CD4-positive, alpha-beta T cell treated with Interleukin-6 at 100 ng/mL for 8 hours (primary cell): ENCODE measurements around the gene XCR1.
"Not testable (repeated sequence)": the region's sequence is repeated elsewhere in the genome, so short reads cannot be mapped to it uniquely, and the experiment has no call there.

Source experiments
- DNase-seq: peaks from one replicate; pipeline ENCODE4 v3.0.0-alpha.2; 2020; ENCODE audit warnings: mixed read lengths, low spot score

XCR1 gene

DNA sequence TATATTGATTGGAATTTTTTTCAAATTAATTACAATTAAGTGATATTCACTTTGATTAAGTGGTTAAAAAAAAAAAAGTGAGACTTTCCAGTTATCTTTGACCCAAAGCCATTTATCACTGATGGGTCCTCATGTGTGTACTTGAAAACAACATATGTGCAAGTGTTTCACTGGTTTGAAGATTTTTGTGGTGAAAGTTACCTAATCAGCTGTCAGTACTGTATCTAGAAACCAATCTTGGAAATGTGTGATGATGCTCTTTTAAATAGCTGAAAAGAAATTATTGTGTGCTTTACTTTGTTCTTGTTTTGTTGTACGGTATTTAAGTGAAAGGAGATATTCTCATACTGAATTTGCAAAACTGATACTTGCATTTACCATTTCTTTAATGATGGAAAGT is 11.6 kb upstream of the XCR1 start:
- DNase-seq = no peak

DNA sequence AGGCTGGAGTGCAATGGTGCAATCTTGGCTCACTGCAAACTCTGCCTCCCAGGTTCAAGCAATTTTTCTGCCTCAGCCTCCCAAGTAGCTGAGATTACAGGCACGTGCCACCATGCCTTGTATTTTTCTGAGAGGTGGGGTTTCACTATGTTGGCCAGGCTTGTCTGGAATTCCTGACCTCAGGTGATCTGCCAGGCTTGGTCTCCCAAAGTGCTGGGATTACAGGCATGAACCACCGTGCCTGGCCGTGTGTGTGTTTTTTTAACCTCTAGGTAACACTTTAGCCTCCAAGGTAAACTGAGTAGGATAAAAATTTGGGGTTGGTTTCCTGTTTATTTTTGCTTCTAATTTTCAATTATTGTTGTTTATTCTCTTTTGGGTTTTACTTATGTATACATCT is 10.8 kb upstream of the XCR1 start:
- not testable (repeated sequence) for DNase-seq

DNA sequence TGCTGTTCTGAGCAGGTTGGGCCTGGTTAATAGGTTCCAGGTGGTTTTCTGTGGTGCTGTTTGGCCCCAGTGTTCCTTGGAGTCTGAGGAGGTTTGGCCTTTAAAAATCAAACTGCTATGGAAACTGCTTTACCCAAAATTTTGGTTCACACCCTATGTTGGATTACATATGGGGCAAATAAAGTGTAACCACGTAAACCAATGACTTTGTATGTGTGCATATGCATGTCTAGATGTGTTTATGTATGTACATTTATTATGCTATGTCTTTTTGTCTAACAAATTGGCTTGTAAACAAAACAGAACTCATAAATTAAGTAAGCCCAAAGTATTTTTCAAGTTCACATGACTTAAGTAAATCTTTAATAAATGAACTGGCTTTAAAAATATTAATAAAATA is 8.9 kb upstream of the XCR1 start:
- DNase-seq = no peak

DNA sequence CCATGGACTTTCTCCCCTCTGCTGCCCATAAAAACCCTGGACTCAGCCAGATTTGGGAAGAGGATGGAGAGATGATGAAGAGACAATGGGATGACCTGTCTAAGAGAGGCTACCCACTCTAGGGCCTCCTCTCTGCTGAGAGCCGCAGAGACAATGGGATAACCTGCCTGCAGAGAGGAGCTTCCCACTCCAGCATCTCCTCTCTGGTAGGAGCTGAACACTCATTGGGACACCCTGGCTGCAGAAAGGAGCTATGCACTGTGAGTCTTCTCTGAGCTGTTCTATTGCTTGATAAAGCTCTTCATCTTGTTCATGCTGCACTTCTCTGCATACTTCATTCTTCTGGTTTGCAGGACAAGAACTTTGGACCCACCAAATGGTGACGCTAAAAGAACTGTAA is 4.5 kb upstream of the XCR1 start:
- DNase-seq = no peak

DNA sequence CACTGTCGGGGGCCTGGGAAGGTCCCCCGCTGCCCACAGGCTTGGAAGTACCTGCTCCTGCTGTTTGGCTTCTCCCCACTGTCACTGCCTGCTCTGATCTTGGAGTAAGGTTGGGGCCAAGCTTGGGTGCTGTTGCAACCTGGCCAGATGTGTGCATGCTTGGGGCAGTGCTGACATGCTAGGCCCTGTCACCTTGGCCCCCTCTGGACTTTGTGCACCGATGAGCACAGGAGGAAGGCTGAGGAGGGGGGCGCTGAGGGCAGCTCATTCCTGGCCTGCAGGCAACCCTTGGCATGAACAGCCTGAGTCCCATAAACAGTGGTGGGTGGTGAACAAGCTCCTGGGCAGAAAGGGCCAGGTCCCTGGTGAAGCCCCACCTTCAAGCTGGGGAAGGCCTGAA is 4.0 kb upstream of the XCR1 start:
- no peak for DNase-seq

DNA sequence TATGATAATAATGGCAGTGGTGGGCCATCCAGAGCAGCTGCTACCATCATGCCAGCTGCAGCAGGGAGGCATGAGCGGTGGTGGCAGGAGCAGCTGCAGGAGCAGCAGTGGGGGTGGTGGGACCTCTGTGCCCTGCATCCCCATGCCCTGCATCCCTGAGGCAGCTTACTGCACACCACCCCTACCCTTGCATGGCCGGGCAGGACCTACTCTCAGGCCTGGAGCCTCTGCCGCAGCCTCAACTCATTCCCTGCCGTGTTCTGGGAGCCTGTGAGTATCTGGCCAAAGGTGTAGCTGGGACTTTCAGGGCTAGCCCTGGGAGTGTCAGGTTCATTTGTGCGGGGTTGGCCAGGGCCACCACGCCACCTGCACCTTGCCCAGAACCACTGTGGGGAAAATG is 3.3 kb upstream of the XCR1 start:
- no peak for DNase-seq

DNA sequence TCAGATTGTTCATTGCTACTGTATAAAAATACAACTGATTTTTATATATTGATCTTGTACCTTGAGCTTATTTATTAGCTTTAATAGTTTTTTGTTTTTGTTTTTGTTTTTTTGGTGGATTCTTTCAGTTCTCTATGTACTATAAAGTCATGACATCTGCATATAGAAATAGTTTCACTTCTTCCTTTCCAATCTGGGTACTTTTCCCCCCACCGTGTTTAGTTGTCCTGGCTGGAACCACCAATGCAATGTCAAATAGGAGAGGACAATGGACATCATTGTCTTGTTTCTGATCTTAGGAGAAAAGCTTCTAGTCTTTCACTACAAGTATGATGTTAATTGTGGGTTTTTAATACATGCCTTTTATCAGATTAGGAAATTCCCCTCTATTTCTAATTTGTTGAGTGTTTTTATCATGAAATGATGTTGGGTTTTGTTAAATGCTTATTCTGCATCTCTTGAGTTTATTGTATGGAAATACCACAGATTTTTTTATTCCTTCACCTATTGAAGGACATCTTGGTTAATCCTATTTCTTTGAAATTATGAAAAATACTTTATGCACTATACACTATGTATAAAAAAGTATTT is 2.8 kb upstream of the XCR1 start:
- DNase-seq = no peak

DNA sequence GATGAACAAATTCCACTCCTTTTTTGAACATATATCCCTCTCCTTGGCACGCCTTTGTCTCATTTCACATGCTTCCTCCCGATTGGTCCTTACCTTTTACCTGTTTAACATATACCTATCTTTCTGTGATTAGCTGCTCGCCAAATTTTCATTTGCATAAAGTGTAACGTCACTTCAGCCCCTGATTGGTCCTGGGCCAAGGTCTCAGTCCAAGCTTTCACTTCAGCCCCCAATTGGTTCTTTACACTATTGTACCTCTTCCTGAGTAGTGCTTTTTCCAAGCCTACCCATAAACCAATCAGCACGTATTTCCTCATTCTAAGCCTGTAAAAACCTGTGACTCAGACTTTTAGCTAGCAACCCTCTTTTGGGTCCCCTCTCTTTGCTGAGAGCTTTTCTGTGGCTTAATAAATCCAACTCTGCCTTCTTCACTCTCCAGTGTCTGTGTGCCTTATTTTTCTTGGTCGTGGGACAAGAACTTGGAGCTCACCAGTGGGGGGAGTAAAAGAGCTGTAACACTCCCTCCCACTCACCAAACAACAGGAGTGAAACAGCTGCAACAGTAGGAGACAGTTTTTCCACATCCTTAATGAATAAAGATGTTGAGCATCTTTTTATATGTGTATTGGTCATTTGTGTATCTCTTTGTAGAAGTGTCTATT is 584 bp upstream of the XCR1 start:
- no peak for DNase-seq

DNA sequence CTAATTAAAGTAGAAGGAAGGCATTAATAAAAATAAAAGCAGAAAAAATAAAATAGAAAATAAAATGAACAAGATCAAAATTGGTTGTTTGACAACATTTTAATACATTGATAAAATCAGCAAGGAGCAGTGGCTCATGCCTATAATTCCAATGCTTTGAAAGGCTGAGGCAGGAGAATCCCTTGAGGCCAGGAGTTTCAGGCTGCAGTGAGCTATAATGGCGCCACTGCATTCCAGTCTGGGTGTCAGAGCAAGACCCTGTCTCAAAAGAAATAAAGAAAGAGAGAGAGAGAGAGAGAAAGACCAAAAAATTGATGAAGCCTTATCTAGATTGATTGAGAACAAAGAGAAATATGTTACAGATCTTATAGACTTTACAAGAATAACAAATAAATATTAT is 2.1 kb downstream of the XCR1 start:
- DNase-seq = no peak

DNA sequence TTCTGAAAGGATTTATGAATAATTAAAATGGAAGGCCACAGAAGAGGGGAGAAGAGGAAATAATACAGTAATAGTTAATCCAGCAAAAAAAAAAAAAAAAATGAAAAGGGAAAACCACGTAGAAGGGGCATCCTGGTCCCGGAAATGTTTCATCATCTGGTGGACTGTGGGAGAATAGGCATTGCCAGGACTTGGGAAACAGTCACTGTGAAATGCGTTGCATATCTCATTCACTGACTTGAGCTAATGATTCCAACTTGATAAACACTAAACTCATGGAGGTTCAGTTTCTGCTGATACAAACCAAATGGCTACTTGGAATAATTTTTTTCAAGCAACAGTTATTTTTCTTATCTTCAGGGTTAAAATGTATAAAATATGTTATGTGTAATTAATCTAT is 3.2 kb downstream of the XCR1 start:
- DNase-seq = no peak

DNA sequence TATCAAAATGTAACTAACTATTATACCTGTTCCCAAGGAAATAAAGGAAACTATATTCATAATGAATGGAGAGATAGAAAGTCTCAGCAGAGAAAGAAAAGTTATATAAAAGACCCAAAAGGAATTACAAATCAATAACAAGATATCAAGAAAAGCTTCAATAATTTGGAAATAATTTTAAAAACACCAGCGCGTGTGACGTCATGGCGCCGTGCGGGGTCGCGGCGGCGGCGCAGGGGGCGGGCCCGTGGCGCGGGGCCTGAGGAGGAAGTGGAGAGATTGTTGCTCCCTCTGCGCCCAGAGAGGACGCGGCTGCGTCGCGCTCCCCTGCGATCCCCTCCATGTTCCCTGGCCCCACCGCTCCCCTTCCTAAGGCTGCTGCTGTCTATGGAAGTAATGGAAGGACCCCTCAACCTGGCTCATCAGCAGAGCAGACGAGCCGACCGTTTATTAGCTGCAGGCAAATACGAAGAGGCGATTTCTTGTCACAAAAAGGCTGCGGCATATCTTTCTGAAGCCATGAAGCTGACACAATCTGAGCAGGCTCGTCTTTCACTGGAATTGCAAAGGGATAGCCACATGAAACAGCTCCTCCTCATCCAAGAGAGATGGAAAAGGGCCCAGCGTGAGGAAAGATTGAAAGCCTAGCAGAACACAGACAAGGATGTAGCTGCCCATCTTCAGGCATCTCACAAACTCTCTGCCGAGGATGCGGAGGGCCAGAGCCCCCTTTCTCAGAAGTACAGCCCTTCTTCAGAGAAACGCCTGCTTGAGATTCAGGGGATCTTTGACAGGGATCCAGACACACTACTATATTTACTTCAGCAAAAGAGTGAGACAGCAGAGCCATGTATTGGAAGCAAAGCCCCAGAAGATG is 4.1 kb downstream of the XCR1 start:
- no peak for DNase-seq

DNA sequence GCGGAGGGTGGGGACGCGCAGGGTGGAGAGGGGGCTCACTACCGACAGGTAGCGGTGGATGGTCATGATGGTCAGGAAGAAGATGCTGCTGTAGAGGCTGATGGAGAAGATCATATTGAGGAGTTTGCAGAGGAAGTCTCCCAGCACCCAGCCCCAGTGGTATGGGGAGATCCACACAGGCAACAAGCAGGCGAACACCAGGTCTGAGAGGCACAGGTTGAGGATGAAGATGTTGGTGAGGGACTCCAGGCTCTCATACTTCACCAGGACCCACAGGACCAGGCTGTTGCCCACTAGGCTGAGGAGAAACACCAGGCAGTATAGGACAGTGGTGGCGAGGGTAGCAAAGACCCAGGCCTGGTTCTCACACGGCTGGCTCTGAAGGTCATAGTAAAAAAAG is 5.8 kb downstream of the XCR1 start:
- DNase-seq = no peak

DNA sequence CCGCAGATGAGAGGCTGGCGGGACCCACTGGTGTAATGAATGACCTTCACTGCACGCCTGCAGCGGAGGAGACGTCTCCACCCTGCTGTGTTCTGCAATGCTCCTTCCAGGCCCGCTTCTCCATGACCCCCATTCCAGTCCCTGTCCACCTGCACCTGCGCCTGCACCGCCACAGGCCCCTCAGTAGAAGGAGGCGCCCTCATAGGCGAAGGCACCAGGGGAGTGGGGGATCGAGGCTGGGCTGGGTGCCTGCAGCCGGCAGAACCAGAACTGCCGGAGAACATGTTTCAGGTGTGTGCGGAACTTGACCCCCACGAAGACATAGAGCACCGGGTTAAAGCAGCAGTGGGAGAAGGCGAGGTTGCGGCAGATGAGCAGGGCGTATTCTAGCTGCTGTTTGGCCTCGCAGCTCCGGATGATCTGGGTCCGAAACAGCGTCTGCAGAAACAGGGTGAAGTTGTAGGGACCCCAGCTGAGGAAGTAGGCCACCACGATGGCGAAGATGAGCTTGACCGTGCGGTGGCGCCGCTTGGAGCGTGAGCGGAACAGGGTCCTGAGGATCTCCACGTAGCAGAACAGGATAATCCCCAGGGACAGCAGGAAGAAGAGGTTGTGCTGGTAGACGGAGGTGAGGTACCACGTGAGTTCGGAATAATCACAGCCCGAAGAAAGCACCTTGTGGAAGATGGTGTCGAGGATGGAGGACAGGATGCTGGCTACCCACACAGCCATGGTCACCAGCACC is 6.3 kb downstream of the XCR1 start:
- DNase-seq = no peak

DNA sequence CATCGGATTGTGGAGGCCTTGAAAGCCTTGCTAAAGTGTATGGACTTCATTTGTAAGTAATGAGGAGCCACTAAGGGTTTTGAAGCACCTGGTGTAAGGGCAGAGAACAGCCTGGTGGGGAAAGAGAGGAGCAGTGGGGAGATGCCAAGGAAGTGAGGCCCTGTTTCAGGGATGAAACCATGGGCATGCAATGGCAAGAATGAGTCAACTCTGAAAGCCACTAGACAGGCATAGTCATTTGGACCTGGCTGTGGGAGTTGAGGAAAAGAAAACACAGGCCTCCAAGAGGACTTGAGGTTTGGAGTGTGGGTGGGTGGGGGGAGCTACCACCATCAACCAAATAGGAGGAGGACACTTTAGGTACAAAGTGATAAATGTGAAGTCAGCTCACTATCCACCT is 7.6 kb downstream of the XCR1 start:
- no peak for DNase-seq

DNA sequence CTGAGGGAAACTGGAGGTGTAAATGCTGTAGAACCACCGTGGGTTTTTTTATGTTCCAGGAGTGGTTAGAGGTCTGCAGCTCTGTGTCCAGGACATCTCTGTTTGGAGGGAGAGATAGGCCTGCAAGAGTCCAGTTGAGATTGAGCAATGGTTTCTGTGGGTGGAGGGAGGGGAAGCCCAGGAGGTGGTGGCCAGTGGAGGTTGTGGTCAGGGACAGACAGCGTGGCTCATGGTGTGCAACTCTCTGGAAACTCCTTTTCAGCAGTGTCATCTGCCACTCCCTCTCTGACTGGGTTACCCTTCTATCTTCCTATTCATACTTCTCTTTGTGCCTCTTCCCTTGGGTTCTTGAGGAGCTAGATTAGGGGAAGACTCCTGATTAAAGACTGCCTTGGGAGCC is 9.6 kb downstream of the XCR1 start:
- no peak for DNase-seq

DNA sequence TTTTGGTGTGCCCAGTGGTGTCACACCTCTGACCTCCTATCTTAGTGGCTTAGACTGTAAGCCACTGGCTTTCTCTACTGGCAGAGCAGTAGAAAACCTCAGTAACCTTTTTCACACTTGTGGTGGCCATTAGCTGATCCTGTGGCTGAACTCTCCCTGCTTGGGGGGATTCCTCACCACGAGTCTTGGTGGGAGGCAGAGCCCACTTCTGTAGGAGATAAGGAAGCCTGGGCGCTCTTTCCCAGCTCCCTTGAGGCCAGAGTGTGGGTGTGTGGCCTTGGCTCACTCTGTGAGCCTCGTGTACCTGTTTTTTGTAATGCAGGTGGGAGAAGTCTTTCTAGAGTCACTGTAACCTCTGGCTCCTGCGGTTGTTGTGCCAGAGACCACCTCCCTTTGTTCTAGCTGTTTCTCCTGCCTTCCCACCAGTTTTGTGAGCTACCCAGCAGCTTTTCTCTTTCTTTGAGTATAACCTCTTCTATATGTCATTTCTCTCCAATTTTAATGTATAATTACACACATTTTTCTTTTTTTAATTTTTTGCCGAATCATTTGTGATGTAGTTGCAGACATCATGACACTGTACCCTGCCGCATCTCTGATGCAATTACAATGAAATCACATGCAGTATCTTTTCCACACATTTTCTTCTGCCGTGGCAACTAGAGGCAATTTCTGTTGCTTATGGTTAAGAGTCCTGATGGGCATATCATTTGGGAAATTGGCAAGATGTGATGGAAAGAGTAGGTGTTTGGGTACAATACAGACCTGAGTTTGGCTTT is 13.8 kb downstream of the XCR1 start:
- DNase-seq = no peak

DNA sequence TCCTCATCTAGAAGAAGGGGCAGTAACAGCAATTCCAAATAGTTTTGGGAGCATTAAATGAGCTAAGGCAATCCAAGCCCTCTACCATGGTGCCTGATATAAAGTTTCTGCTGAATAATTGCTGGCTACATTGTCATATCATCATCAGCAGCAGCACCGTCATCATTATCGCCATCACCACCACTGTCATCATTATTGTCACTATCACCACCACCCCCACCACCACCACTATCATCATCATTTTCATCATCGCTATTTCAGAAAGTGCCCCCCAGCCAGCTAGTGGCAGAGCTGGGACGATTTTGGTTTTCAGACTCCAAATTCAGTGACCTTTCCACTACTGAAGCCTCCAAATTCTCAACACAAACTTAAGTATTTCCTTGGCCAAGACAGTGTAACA is 15.0 kb downstream of the XCR1 start:
- DNase-seq = no peak

DNA sequence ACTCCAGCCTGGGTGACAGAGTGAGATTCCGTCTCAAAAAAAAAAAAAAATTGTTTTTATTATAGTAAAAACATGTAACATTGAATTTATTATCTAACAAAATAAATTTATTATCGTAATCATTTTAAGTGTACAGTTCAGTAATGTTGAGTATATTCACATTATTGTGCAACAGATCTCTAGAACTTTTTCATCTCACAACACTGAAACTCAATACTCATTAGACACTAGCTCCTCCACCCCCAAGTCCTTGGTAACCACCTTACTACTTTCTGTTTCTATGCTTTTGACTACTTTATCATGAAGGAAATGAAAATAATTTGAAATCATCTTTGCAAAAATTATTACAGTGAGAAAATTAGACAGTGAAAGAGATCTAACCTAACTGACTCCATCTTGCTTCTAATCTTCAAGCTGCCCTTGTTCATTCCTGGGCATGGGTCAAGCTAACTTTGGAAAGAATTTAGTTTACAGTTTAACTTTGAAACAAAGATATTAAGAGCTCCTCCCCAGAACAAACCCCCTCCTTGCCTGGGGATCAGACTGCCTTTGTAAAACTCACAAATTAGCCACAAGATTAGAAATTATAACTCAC is 16.7 kb downstream of the XCR1 start:
- DNase-seq = no peak

DNA sequence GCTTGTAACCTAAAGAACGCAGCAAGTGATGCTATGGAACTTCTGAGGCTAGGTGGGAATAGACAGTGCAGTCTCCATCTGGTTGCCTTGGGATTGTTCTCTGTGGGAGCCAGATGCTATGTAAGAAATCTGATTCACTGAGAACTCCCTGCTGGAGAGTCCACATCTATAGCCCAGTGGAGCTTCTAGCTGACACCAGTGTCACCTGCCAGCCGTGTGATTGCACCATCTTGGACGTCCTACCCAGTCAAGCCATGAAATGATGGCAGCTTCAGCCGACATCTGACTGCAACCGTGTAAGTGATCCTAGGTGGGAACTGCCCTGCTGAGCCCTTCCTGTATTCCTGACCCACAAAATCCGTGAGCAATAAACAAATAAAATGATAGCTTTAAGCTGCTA is 19.2 kb downstream of the XCR1 start:
- no peak for DNase-seq

DNA sequence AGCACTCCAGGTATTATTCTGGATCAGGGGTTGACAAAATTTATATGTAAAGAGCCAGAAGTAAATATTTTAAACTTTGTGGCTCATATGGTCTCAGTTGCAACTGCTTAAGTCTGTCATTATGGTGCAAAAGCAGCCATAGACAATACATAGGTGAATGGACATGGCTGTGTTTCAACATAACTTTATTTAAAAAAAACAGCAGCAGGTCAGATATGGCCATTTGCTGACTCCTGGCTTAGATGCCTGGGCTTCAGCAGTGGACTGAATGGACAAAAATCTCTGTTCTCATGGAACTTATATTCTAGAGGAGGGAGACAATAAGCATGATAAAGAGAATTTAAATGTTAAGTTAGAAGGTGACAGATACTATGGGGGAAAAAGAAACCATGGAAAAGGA is 20.0 kb downstream of the XCR1 start:
- DNase-seq = no peak

DNA sequence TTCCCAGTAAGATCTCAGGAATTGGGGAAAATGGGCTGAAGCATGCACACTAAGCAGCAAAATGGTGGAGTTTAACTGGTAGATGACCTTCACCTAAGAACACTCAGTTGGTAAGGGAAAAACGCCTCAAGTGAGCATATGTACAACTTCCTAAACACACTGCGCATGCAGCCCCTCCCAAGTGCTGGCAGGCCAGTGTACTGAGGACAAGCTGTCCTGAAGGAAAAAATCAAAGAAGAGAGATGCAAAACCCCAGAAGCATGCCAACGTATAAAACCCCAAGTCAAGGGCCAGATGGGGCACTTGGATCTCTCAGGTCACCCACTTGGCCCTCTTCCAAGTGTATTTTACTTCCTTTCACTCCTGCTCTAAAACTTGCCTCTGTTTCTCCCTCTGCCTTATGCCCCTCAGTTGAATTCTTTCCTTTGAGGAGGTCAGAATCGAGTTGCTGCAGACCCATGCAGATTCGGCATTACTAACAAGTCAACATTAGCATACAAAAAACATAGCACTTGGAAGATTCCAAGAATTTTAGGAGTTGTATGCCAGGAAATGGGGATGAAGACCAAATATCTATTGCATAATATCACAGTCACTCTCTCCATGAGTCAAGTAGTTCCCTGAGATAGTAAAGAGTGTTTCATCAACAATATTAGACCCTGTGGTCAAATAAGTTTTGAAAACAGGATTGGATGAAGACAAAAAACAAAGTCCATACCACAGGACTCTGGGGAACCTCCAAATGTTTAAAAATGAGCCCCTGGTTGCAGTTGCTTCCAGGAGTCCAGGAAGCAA is 20.8 kb downstream of the XCR1 start:
- no peak for DNase-seq
